SK-N-SH treated with all-trans-retinoic acid at 6 μM for 48 hours (cell line): ENCODE results near the gene RPL35.

Experiments
- ATAC-seq: fragments of 200-7000 bp; cut with Tn5 transposase; 3 replicates; pipeline ENCODE4 v1.9.1; 2020; ENCODE audit warnings: mild to moderate bottlenecking, moderate library complexity
- BACH2 ChIP-seq: fragments of 250-450 bp; sonication (Bioruptor Pico); IDR thresholded peaks from 2 replicates; pipeline ENCODE4 v1.9.0; 2021; ENCODE audit warnings: mild to moderate bottlenecking, borderline replicate concordance
- CSDC2 ChIP-seq: fragments of 250-450 bp; sonication (Bioruptor Pico); IDR thresholded peaks from 2 replicates; pipeline ENCODE4 v1.5.0; 2020; ENCODE audit warnings: mild to moderate bottlenecking, moderate library complexity
- ESRRG ChIP-seq: fragments of 250-450 bp; sonication (Bioruptor Pico); IDR thresholded peaks from 2 replicates; pipeline ENCODE4 v1.6.1; 2021; ENCODE audit warnings: mild to moderate bottlenecking
- ISL1 ChIP-seq: fragments of 250-450 bp; sonication (Bioruptor Pico); IDR thresholded peaks from 2 replicates; pipeline ENCODE4 v2.1.2; 2022; ENCODE audit warnings: mild to moderate bottlenecking, moderate library complexity
- OSR1 ChIP-seq: fragments of 250-450 bp; sonication (Bioruptor Pico); IDR thresholded peaks from 2 replicates; pipeline ENCODE4 v1.8.0; 2022; ENCODE audit warnings: moderate library complexity, mild to moderate bottlenecking, inconsistent platforms
- PPARA ChIP-seq: fragments of 250-450 bp; sonication (Bioruptor Pico); IDR thresholded peaks from 2 replicates; pipeline ENCODE4 v1.5.0; 2020; ENCODE audit warnings: mild to moderate bottlenecking, borderline replicate concordance
- RARB ChIP-seq: fragments of 250-450 bp; sonication (Bioruptor Pico); IDR thresholded peaks from 2 replicates; pipeline ENCODE4 v1.8.0; 2021; ENCODE audit warnings: mild to moderate bottlenecking, moderate library complexity
- SNAI2 ChIP-seq: fragments of 250-450 bp; sonication (Bioruptor Pico); IDR thresholded peaks from 2 replicates; pipeline ENCODE4 v1.5.0; 2020; ENCODE audit warnings: mild to moderate bottlenecking, moderate library complexity
- ZC3H10 ChIP-seq: fragments of 250-450 bp; sonication (Bioruptor Pico); IDR thresholded peaks from 2 replicates; pipeline ENCODE4 v1.5.1; 2021; ENCODE audit warnings: mild to moderate bottlenecking, moderate library complexity
- ZFP3 ChIP-seq: fragments of 250-450 bp; sonication (Bioruptor Pico); IDR thresholded peaks from 2 replicates; pipeline ENCODE4 v1.5.0; 2020; ENCODE audit warnings: mild to moderate bottlenecking, moderate library complexity
- ZFP30 ChIP-seq: fragments of 450-650 bp; formaldehyde crosslinking; IDR thresholded peaks from 2 replicates; pipeline ENCODE4 v1.5.0; 2022; ENCODE audit warnings: mild to moderate bottlenecking, moderate library complexity
- ZNF565 ChIP-seq: fragments of 450-650 bp; formaldehyde crosslinking; conservative IDR thresholded peaks from 2 replicates; pipeline ENCODE4 v1.5.0; 2020; ENCODE audit warnings: low read depth, mild to moderate bottlenecking, moderate library complexity
- ZNF8 ChIP-seq: fragments of 450-650 bp; formaldehyde crosslinking; IDR thresholded peaks from 2 replicates; pipeline ENCODE4 v1.5.0; 2020; ENCODE audit warnings: mild to moderate bottlenecking, moderate library complexity
- TF ChIP-seq, protein P1 (sequence below): fragments of 250-450 bp; sonication (Bioruptor Pico); IDR thresholded peaks from 2 replicates; pipeline ENCODE4 v1.5.1; 2021; ENCODE audit warnings: mild to moderate bottlenecking, moderate library complexity
- TF ChIP-seq, protein P2 (sequence below): fragments of 250-450 bp; sonication (Bioruptor Pico); IDR thresholded peaks from 2 replicates; pipeline ENCODE4 v1.8.0; 2021; ENCODE audit warnings: low read depth, mild to moderate bottlenecking, moderate library complexity, borderline replicate concordance
- TF ChIP-seq, protein P3 (sequence below): fragments of 250-450 bp; sonication (Bioruptor Pico); IDR thresholded peaks from 2 replicates; pipeline ENCODE4 v1.5.1; 2020; ENCODE audit warnings: low read depth, mild to moderate bottlenecking, moderate library complexity
- TF ChIP-seq, protein P4 (sequence below): fragments of 250-450 bp; sonication (Bioruptor Pico); IDR thresholded peaks from 2 replicates; pipeline ENCODE4 v1.8.0; 2020; ENCODE audit warnings: mild to moderate bottlenecking, moderate library complexity, borderline replicate concordance

Gene RPL35

DNA sequence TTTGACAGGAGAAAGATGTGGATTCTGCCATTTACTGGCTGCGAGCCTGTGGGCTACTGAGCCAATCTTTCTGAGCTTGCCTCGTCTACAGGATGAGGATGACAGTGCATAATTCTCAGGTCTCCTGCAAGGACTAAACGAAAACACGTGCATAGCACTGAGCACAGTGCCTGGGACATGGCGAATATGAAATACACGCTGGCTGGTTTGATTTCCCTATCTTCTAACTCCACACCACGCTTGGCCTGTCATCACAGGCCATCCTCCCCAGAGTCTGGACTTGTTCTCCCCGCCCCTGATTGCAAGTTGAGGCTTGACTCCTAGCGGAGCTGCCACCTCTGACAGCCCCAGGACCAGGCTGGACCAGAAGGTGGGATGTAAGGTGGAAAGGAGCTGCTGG, 38.1 kb upstream of the RPL35 start (continued):
- TF ChIP-seq, protein P1, sequence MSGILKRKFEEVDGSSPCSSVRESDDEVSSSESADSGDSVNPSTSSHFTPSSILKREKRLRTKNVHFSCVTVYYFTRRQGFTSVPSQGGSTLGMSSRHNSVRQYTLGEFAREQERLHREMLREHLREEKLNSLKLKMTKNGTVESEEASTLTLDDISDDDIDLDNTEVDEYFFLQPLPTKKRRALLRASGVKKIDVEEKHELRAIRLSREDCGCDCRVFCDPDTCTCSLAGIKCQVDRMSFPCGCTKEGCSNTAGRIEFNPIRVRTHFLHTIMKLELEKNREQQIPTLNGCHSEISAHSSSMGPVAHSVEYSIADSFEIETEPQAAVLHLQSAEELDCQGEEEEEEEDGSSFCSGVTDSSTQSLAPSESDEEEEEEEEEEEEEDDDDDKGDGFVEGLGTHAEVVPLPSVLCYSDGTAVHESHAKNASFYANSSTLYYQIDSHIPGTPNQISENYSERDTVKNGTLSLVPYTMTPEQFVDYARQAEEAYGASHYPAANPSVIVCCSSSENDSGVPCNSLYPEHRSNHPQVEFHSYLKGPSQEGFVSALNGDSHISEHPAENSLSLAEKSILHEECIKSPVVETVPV (CRISPR knock-in tag), result no peak
- no peak for TF ChIP-seq ZC3H10 (CRISPR knock-in tag)
- TF ChIP-seq BACH2 (CRISPR knock-in tag), result no peak

DNA sequence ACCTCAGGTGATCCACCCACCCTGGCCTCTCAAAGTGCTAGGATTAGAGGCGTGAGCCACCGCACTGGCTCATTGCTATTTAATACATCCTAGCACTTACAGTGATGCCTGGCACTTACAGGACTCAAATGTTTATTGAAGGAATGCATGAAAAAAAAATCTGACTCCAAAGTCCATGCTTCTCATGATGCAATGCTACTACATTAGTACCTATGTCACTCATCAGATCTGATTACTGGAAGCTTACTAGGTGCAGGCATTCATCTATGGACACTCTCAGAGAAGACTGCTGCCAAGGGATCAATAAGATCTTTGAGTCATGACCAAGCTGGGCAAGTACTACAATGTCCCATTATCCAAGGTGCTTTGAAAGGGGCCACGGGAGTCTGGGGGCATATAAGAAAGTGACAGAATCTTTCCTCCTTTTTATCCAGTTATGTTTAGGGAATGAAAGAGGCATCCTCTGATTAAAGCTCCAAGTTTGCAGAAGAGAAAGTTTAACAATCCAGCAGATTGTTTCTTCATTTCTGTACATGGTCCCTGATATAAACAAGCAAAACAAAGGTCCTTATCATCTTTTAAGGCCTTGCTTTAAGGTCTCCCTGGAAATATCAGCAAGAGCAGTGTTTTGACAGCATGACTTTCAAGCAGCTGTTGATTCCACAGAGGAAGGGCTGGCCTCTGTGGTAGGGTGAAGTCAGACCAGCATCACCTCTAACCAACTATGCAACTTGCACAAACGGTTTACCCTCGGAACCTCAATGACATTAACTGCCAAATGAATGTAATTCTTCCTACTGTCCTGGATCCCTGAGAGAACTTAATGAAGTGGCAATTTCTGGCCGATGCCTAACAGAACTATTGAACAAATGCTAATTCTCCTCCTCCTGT, 36.1 kb upstream of the RPL35 start:
- TF ChIP-seq ZNF565 (CRISPR knock-in tag) (no peak), ISL1 (CRISPR knock-in tag) (no peak), PPARA (CRISPR knock-in tag) (no peak), BACH2 (CRISPR knock-in tag) (no peak), ESRRG (no peak), ZFP30 (CRISPR knock-in tag) (no peak)
- TF ChIP-seq, protein P1 (CRISPR knock-in tag), result no peak
- TF ChIP-seq, protein P2, sequence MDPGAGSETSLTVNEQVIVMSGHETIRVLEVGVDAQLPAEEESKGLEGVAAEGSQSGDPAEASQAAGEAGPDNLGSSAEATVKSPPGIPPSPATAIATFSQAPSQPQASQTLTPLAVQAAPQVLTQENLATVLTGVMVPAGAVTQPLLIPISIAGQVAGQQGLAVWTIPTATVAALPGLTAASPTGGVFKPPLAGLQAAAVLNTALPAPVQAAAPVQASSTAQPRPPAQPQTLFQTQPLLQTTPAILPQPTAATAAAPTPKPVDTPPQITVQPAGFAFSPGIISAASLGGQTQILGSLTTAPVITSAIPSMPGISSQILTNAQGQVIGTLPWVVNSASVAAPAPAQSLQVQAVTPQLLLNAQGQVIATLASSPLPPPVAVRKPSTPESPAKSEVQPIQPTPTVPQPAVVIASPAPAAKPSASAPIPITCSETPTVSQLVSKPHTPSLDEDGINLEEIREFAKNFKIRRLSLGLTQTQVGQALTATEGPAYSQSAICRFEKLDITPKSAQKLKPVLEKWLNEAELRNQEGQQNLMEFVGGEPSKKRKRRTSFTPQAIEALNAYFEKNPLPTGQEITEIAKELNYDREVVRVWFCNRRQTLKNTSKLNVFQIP (CRISPR knock-in tag), result no peak
- TF ChIP-seq, protein P3, sequence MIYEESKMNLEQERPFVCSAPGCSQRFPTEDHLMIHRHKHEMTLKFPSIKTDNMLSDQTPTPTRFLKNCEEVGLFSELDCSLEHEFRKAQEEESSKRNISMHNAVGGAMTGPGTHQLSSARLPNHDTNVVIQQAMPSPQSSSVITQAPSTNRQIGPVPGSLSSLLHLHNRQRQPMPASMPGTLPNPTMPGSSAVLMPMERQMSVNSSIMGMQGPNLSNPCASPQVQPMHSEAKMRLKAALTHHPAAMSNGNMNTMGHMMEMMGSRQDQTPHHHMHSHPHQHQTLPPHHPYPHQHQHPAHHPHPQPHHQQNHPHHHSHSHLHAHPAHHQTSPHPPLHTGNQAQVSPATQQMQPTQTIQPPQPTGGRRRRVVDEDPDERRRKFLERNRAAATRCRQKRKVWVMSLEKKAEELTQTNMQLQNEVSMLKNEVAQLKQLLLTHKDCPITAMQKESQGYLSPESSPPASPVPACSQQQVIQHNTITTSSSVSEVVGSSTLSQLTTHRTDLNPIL, result no peak
- TF ChIP-seq, all 23 proteins: peak for 0
- ATAC-seq, result no peak

DNA sequence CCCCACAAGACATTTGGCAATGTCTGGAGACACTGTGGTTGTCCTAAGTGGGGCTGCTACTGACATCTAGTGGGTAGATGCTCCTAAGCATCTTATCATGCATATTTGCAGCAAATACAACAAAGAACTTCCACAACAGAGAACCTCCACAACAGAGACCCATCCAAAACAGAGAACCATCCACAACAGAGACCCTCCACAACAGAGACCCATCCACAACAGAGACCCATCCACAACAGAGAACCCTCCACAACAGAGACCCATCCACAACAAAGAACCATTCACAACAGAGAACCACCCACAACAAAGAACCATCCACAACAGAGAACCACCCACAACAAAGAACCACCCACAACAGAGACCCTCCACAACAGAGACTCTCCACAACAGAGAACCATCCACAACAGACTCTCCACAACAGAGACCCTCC, 33.0 kb upstream of the RPL35 start:
- peak; percentile 83 for ATAC-seq
- TF ChIP-seq RARB (CRISPR knock-in tag) (no peak), ZFP30 (CRISPR knock-in tag) (no peak), ZFP3 (CRISPR knock-in tag) (no peak), CSDC2 (CRISPR knock-in tag) (no peak), ZNF8 (no peak), SNAI2 (CRISPR knock-in tag) (no peak), ZNF565 (CRISPR knock-in tag) (no peak), ESRRG (no peak), OSR1 (CRISPR knock-in tag) (no peak), ZC3H10 (CRISPR knock-in tag) (no peak)
- TF ChIP-seq, protein P4, sequence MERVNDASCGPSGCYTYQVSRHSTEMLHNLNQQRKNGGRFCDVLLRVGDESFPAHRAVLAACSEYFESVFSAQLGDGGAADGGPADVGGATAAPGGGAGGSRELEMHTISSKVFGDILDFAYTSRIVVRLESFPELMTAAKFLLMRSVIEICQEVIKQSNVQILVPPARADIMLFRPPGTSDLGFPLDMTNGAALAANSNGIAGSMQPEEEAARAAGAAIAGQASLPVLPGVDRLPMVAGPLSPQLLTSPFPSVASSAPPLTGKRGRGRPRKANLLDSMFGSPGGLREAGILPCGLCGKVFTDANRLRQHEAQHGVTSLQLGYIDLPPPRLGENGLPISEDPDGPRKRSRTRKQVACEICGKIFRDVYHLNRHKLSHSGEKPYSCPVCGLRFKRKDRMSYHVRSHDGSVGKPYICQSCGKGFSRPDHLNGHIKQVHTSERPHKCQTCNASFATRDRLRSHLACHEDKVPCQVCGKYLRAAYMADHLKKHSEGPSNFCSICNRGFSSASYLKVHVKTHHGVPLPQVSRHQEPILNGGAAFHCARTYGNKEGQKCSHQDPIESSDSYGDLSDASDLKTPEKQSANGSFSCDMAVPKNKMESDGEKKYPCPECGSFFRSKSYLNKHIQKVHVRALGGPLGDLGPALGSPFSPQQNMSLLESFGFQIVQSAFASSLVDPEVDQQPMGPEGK (CRISPR knock-in tag), result no peak
- TF ChIP-seq, protein P1 (CRISPR knock-in tag), result no peak
